ENCODE results near the gene DSTYK. TPM values are rescaled to one million over a fixed set of nuclear protein-coding genes. Genes with fewer than 3 reads are reported as not detected.

DSTYK gene
- total RNA-seq, 1 experiment from 2014 or later = 8.4 TPM

DNA sequence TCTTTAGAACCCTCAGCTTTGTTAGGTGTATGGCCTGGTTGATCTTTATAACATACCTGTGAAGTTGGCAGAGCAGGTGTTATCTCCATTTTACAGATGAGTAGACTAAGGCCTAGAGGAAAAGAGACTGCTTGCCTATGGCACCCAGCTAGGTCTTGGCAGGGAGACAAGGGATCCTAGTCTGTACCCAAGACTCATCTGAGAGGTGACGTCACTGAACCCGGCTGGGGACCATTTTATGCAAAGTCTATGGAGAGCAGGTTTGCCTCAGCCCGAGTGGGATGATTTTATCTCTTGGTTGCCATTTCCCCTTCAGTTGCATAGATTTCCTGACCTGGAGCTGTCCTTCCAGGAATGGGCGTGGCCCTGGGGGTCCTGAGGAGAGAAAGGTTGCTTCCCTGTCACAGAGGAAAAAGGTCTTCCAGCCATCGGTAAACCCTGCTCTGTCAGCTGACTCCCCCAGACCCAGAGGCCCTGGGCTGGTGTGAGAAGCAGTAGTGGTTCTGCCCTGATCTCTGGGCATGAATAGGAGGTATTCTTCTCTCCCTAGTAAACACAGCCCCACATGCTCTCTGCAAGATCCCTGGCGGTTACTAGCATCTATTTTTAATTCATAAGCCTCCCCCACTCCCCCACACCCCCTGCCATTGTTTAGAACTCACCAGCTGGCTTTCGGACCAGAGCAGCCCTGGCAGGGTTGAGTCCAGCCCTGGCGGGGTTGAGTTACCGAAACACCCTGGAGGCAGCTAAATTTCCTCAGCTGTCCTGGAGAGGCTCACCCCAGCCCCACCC is 35.8 kb upstream of the DSTYK start:
- Histone ChIP-seq H3K9ac (ENCODE audit: low read length) (no peak overlapping the region), H3F3A (ENCODE audit: low read length, unreplicated experiment) (no peaks in the 10 kb centered on the region), H3K9me2 (replicated peaks; ENCODE audit: low read length) (no peaks in the 10 kb centered on the region), H3K27ac (ENCODE audit: low read length) (no peak overlapping the region), H4K20me1 (ENCODE audit: low read length) (no peaks in the 10 kb centered on the region), H3K4me2 (ENCODE audit: low read length) (no peak overlapping the region), H3K27me3 (ENCODE audit: low read length) (no peaks in the 10 kb centered on the region), H3K36me3 (ENCODE audit: low read depth, low read length) (no peaks in the 10 kb centered on the region), H2AFZ (ENCODE audit: low read length) (no peak overlapping the region), H3K9me3 (ENCODE audit: low read length) (no peaks in the 10 kb centered on the region), H3K4me3 (ENCODE audit: low read length) (no peak overlapping the region), H3K79me2 (ENCODE audit: low read length) (no peaks in the 10 kb centered on the region), H3K4me1 (ENCODE audit: insufficient read depth, low read length) (no peaks in the 10 kb centered on the region)
- POLR2A ChIA-PET (ENCODE audit: unreplicated experiment) = no interaction called here
- DNase-seq (no peak), ATAC-seq (no peak)
- intact Hi-C loops (cut with micrococcal nuclease) = no loop called here
- TF ChIP-seq CTCF (conservative IDR thresholded peaks at IDR 0.05; ENCODE audit: low read depth, low read length) (no peak), EZH2phosphoT487 (IDR thresholded peaks at IDR 0.05; ENCODE audit: borderline replicate concordance, low read length) (no peak), EZH2 (IDR thresholded peaks at IDR 0.05; ENCODE audit: low read length, unreplicated experiment) (no peak)
- CTCF ChIA-PET = no interaction called here
- BruUV-seq (replicated peaks) = no TSS peak

DNA sequence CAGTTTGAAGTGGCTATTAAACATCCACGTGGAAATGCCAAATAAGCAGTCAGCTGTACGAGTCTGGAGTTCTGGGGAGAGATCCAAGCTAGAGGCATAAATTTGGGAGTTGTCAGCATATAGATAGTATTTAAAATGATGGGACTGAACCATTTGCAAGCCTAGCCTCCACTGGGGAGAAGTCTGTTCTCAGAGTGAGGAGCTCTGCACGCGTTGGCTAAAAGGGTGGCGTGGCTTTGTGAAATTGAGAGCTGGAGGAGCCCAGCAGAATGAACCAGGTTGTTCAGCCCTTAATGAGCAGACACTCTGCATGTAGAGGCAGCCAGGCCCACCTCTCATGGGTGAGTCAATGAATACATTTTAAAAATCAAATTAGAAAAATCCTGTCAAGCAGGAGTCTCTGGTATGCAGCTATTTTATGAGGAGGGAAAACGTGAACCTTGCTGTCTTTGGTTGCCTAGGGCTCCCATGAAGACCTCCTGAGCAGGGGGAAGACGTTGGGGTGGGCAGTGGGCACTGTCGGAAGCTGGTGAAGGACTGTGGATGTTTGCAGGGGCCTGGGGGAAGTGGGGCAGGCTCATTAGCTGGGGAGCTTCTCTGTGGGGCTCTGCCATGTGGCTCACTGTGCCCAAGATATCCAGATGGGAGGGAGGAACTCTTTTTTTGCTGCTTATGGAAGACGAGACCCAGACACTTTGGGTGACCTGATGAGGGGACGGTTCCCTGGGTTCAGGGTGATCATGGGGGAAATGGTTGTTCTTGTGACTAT is 35.0 kb upstream of the DSTYK start:
- Histone ChIP-seq H3K9me3 (ENCODE audit: low read length) (no peaks in the 10 kb centered on the region), H3K9ac (ENCODE audit: low read length) (no peak overlapping the region), H3K79me2 (ENCODE audit: low read length) (no peaks in the 10 kb centered on the region), H3K4me3 (ENCODE audit: low read length) (no peak overlapping the region), H2AFZ (ENCODE audit: low read length) (no peak overlapping the region), H3K4me2 (ENCODE audit: low read length) (no peak overlapping the region), H3K27ac (ENCODE audit: low read length) (no peak overlapping the region), H3K9me2 (replicated peaks; ENCODE audit: low read length) (no peaks in the 10 kb centered on the region), H3F3A (ENCODE audit: low read length, unreplicated experiment) (no peaks in the 10 kb centered on the region), H3K36me3 (ENCODE audit: low read depth, low read length) (no peaks in the 10 kb centered on the region), H3K27me3 (ENCODE audit: low read length) (no peaks in the 10 kb centered on the region), H4K20me1 (ENCODE audit: low read length) (no peaks in the 10 kb centered on the region), H3K4me1 (ENCODE audit: insufficient read depth, low read length) (no peaks in the 10 kb centered on the region)
- no TSS peak for BruUV-seq (replicated peaks)
- POLR2A ChIA-PET (ENCODE audit: unreplicated experiment) = interaction anchor here (0.6 kb wide), 2 partner anchors 19 to 105 kb away, joined by 3 read pairs; no protein-coding TSS in a partner anchor
- CTCF ChIA-PET = no interaction called here
- no peak for TF ChIP-seq CTCF (conservative IDR thresholded peaks at IDR 0.05; ENCODE audit: low read depth, low read length)
- no peak for TF ChIP-seq EZH2phosphoT487 (IDR thresholded peaks at IDR 0.05; ENCODE audit: borderline replicate concordance, low read length)
- TF ChIP-seq EZH2 (IDR thresholded peaks at IDR 0.05; ENCODE audit: low read length, unreplicated experiment) = no peak
- ATAC-seq (no peak), DNase-seq (peak; percentile 26)
- intact Hi-C loops (cut with micrococcal nuclease) = no loop called here

GRCh38 chr1:205245096-205245495 is 33.6 kb upstream of the DSTYK start:
- TF ChIP-seq CTCF (conservative IDR thresholded peaks at IDR 0.05; ENCODE audit: low read depth, low read length) = no peak
- no peak for TF ChIP-seq EZH2 (IDR thresholded peaks at IDR 0.05; ENCODE audit: low read length, unreplicated experiment)
- TF ChIP-seq EZH2phosphoT487 (IDR thresholded peaks at IDR 0.05; ENCODE audit: borderline replicate concordance, low read length) = no peak

More at GRCh38 chr1:205245096-205245495, 33.6 kb upstream of the DSTYK start:
- no peaks in the 10 kb centered on the region for H3K79me2 ChIP-seq (ENCODE audit: low read length)
- H3K4me2 ChIP-seq (ENCODE audit: low read length) = no peak overlapping the region
- no peaks in the 10 kb centered on the region for H3K9me2 ChIP-seq (replicated peaks; ENCODE audit: low read length)
- ATAC-seq = no peak
- no peaks in the 10 kb centered on the region for H4K20me1 ChIP-seq (ENCODE audit: low read length)
- no peaks in the 10 kb centered on the region for H3K27me3 ChIP-seq (ENCODE audit: low read length)
- no peak overlapping the region for H3K9ac ChIP-seq (ENCODE audit: low read length)
- DNase-seq = no peak
- H3K4me3 ChIP-seq (ENCODE audit: low read length) = no peak overlapping the region
- no peaks in the 10 kb centered on the region for H3K36me3 ChIP-seq (ENCODE audit: low read depth, low read length)
- ChIA-PET CTCF (no interaction called here), POLR2A (ENCODE audit: unreplicated experiment) (no interaction called here)
- no peaks in the 10 kb centered on the region for H3K4me1 ChIP-seq (ENCODE audit: insufficient read depth, low read length)
- no peak overlapping the region for H3K27ac ChIP-seq (ENCODE audit: low read length)
- intact Hi-C loops (cut with micrococcal nuclease) = no loop called here
- H3F3A ChIP-seq (ENCODE audit: low read length, unreplicated experiment) = no peaks in the 10 kb centered on the region
- no peaks in the 10 kb centered on the region for H3K9me3 ChIP-seq (ENCODE audit: low read length)
- no peak overlapping the region for H2AFZ ChIP-seq (ENCODE audit: low read length)
- no TSS peak for BruUV-seq (replicated peaks)

All from PC-3 (cell line).